ENCODE results near the gene CNPY3. TPM values are rescaled to one million over a fixed set of nuclear protein-coding genes. Genes with fewer than 3 reads are reported as not detected.
A peak's percentile ranks its signal among the peaks of the same experiment; 100 is the strongest.
"Not testable (repeated sequence)": the region's sequence is repeated elsewhere in the genome, so short reads cannot be mapped to it uniquely, and the experiment has no call there.

CNPY3 gene
- polyA plus RNA-seq, 2 of the 4 experiments (the other 2 are of a cell fraction): 30.3 to 38.5 TPM

GRCh38 chr6:42880240-42880817 lies 49.0 kb upstream of the CNPY3 start:
- ChIA-PET CTCF (interaction anchor here (6.8 kb wide), 1 partner anchor 218 kb away, joined by 45 read pairs; no protein-coding TSS in a partner anchor), POLR2A (interaction anchor here (1.0 to 2.0 kb wide), 4 partner anchors 10 to 333 kb away, joined by 4 to 22 read pairs (median 15); partner anchors contain the start of genes BICRAL and TBCC)
- ATAC-seq; DNase-seq (ENCODE audit: low read depth in 1 of 2, low spot score in 1 of 2); FAIRE-seq; H3K9me3 ChIP-seq: not testable (repeated sequence)
- 6% methylated on average over 24 of the region's 25 CpGs for WGBS (ENCODE audit: missing lambda C conversion rate)
- peak overlapping the region; percentile 83 for H3K4me2 ChIP-seq
- peaks cover 21% of the 10 kb centered on the region; the same call in 2 of the 3 replicates for H3K4me1 ChIP-seq
- H3K4me3 ChIP-seq: peak overlapping the region; percentile 85
- peak overlapping the region; percentile 97 to 99 for H3K27ac ChIP-seq
- TF ChIP-seq KDM5A (IDR thresholded peaks at IDR 0.05): peak; percentile 2; the same call in 1 of the 2 replicates

- CTCF ChIA-PET: interaction anchor here (6.8 kb wide), 1 partner anchor 218 kb away, joined by 45 read pairs; no protein-coding TSS in a partner anchor
- Histone ChIP-seq H3K27ac (peak overlapping the region; percentile 97 to 99; a peak in 5 of 6 replicates), H3K4me1 (peaks cover 21% of the 10 kb centered on the region; the same call in 2 of the 3 replicates), H3K4me2 (peak overlapping the region; percentile 83), H3K4me3 (peak overlapping the region; percentile 85)
- not testable (repeated sequence) for DNase-seq (ENCODE audit: low read depth in 1 of 2, low spot score in 1 of 2); ATAC-seq; H3K9me3 ChIP-seq; FAIRE-seq
- 80% methylated on average over 12 of the region's 12 CpGs for WGBS (ENCODE audit: missing lambda C conversion rate)
- POLR2A ChIA-PET: interaction anchor here (2.0 kb wide), 1 partner anchor 99 kb away, joined by 20 read pairs; the partner anchor contains the start of gene BICRAL
These were observed 48.4 kb upstream of the CNPY3 start for GRCh38 chr6:42880871-42881270.

DNA sequence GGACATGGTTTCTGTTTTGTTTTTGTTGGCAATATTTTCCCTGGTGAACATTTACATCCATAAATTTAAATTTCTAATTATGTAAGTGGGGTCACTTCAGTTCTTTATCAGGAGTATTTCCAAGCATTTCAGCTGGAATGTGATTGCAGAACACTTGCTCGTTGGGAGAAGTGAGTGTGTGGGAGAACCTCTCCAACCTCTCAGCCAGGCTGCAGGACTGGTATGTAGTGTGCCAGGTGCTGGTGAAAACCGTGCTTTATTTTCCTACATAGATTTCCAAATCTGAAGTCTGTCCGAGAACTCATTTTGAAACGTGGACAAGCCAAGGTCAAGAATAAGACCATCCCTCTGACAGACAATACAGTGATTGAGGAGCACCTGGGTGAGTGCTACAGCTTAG lies 43.6 kb upstream of the CNPY3 start:
- FAIRE-seq (no peak), DNase-seq (ENCODE audit: low read depth in 1 of 2, low spot score in 1 of 2) (no peak), ATAC-seq (no peak)
- WGBS (ENCODE audit: missing lambda C conversion rate): 72% methylated on average over 4 of the region's 4 CpGs
- ChIA-PET CTCF (interaction anchor here (1.1 kb wide), 1 partner anchor 338 kb away, joined by 3 read pairs; no protein-coding TSS in a partner anchor), POLR2A (no interaction called here)
- no peaks in the 10 kb centered on the region for H3K9me3 ChIP-seq
- no peak overlapping the region for H3K27ac ChIP-seq
- H3K4me1 ChIP-seq: peaks cover 17% of the 10 kb centered on the region
- H3K4me2 ChIP-seq: no peak overlapping the region
- TF ChIP-seq, protein P1, sequence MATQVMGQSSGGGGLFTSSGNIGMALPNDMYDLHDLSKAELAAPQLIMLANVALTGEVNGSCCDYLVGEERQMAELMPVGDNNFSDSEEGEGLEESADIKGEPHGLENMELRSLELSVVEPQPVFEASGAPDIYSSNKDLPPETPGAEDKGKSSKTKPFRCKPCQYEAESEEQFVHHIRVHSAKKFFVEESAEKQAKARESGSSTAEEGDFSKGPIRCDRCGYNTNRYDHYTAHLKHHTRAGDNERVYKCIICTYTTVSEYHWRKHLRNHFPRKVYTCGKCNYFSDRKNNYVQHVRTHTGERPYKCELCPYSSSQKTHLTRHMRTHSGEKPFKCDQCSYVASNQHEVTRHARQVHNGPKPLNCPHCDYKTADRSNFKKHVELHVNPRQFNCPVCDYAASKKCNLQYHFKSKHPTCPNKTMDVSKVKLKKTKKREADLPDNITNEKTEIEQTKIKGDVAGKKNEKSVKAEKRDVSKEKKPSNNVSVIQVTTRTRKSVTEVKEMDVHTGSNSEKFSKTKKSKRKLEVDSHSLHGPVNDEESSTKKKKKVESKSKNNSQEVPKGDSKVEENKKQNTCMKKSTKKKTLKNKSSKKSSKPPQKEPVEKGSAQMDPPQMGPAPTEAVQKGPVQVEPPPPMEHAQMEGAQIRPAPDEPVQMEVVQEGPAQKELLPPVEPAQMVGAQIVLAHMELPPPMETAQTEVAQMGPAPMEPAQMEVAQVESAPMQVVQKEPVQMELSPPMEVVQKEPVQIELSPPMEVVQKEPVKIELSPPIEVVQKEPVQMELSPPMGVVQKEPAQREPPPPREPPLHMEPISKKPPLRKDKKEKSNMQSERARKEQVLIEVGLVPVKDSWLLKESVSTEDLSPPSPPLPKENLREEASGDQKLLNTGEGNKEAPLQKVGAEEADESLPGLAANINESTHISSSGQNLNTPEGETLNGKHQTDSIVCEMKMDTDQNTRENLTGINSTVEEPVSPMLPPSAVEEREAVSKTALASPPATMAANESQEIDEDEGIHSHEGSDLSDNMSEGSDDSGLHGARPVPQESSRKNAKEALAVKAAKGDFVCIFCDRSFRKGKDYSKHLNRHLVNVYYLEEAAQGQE (IDR thresholded peaks at IDR 0.05): no peak
- TF ChIP-seq EP300 (IDR thresholded peaks at IDR 0.05): no peak
- no peak for TF ChIP-seq FOXS1 (CRISPR knock-in tag; IDR thresholded peaks at IDR 0.05)
- TF ChIP-seq MAZ (IDR thresholded peaks at IDR 0.05; ENCODE audit: borderline replicate concordance, low read depth, low read length): no peak
- TF ChIP-seq RNF2 (IDR thresholded peaks at IDR 0.05; ENCODE audit: borderline replicate concordance, low read depth): no peak
- TF ChIP-seq CBX2 (IDR thresholded peaks at IDR 0.05; ENCODE audit: borderline replicate concordance, low read depth): no peak
- TF ChIP-seq HEYL (CRISPR knock-in tag; IDR thresholded peaks at IDR 0.05): no peak
- TF ChIP-seq TFCP2L1 (CRISPR knock-in tag; IDR thresholded peaks at IDR 0.05): no peak
- no peak for TF ChIP-seq HOXA7 (CRISPR knock-in tag; IDR thresholded peaks at IDR 0.05)
- no peak for TF ChIP-seq HDAC2 (IDR thresholded peaks at IDR 0.05)
- no peak for TF ChIP-seq PHF8 (IDR thresholded peaks at IDR 0.05; ENCODE audit: borderline replicate concordance, low read depth)
- no peak for TF ChIP-seq BCL3 (IDR thresholded peaks at IDR 0.05)
- no peak for TF ChIP-seq KDM1A (IDR thresholded peaks at IDR 0.05; ENCODE audit: low read depth)
- no peak for TF ChIP-seq FOSB (CRISPR knock-in tag; IDR thresholded peaks at IDR 0.05)
- no peak for TF ChIP-seq HOXB13 (CRISPR knock-in tag; IDR thresholded peaks at IDR 0.05; ENCODE audit: low read depth)
- no peak overlapping the region for H3K4me3 ChIP-seq

- H3K4me2 ChIP-seq; H3K4me1 ChIP-seq; H3K9me3 ChIP-seq; ATAC-seq; CTCF ChIA-PET; DNase-seq (ENCODE audit: low read depth in 1 of 2, low spot score in 1 of 2); FAIRE-seq; POLR2A ChIA-PET; H3K4me3 ChIP-seq: not testable (repeated sequence)
- H3K27ac ChIP-seq: peak overlapping the region in 1 of 2 experiments; percentile 56; a peak in 2 of 6 replicates
- WGBS (ENCODE audit: missing lambda C conversion rate): 90% methylated on average over 4 of the region's 4 CpGs
These were observed 41.1 kb upstream of the CNPY3 start for GRCh38 chr6:42888201-42888600.
